ENCODE results near the gene STXBP3.

Gene STXBP3

GRCh38 chr1:108718927-108719655 is 27.4 kb upstream of the STXBP3 start:
- H3K4me3 ChIP-seq (ENCODE audit: low read depth, low read length) = no peak overlapping the region
- DNase-seq (ENCODE audit: low read depth) = no peak
- no peak for TF ChIP-seq CTCF (IDR thresholded peaks at IDR 0.05; ENCODE audit: insufficient read depth, low read depth, low read length, missing control alignments)

- no peak overlapping the region for H3K4me3 ChIP-seq (ENCODE audit: low read depth, low read length)
- no peak for TF ChIP-seq CTCF (IDR thresholded peaks at IDR 0.05; ENCODE audit: insufficient read depth, low read depth, low read length, missing control alignments)
- no peak for DNase-seq (ENCODE audit: low read depth)
Measured at GRCh38 chr1:108719656-108720435, 26.6 kb upstream of the STXBP3 start.

GRCh38 chr1:108722292-108722691 is 24.2 kb upstream of the STXBP3 start:
- H3K4me3 ChIP-seq (ENCODE audit: low read depth, low read length) = no peak overlapping the region
- TF ChIP-seq CTCF (IDR thresholded peaks at IDR 0.05; ENCODE audit: insufficient read depth, low read depth, low read length, missing control alignments) = no peak
- DNase-seq (ENCODE audit: low read depth) = no peak

- H3K4me3 ChIP-seq (ENCODE audit: low read depth, low read length) = no peak overlapping the region
- no peak for TF ChIP-seq CTCF (IDR thresholded peaks at IDR 0.05; ENCODE audit: insufficient read depth, low read depth, low read length, missing control alignments)
- no peak for DNase-seq (ENCODE audit: low read depth)
Measured at GRCh38 chr1:108725906-108726305, 20.6 kb upstream of the STXBP3 start.

- H3K4me3 ChIP-seq (ENCODE audit: low read depth, low read length) = no peak overlapping the region
- TF ChIP-seq CTCF (IDR thresholded peaks at IDR 0.05; ENCODE audit: insufficient read depth, low read depth, low read length, missing control alignments) = no peak
- no peak for DNase-seq (ENCODE audit: low read depth)
Measured at GRCh38 chr1:108728327-108728923, 18.0 kb upstream of the STXBP3 start.

GRCh38 chr1:108729481-108729880 is 17.0 kb upstream of the STXBP3 start:
- no peak for TF ChIP-seq CTCF (IDR thresholded peaks at IDR 0.05; ENCODE audit: insufficient read depth, low read depth, low read length, missing control alignments)
- H3K4me3 ChIP-seq (ENCODE audit: low read depth, low read length) = no peak overlapping the region
- DNase-seq (ENCODE audit: low read depth) = no peak
